GM12878 (cell line): Measurements from ENCODE around the gene SMARCC1. TPM values are rescaled to one million over a fixed set of nuclear protein-coding genes. Genes with fewer than 3 reads are reported as not detected.

Source experiments
- ATAC-seq: fragments of 200-7000 bp; cut with Tn5 transposase; 3 replicates; pipeline ENCODE4 v1.9.1; 2020; ENCODE audit warnings: mild to moderate bottlenecking, moderate library complexity
- BruUV-seq: library from RNA; stranded (reverse); fragments of 400-500 nt; replicated peaks from 2 replicates; lab custom pipeline; 2021; lab: Mats Ljungman, UMichigan
- CTCF ChIA-PET: fragments of 300-600 bp; sonication (Branson Sonifier 250); formaldehyde crosslinking; extraction: SDS; loops from one replicate; lab custom pipeline; 2021; ENCODE audit warnings: inconsistent platforms; lab: Yijun Ruan, JAX
- POLR2A ChIA-PET: fragments of 350-600 bp; formaldehyde crosslinking; extraction: SDS; loops from one replicate; lab custom pipeline; 2021; ENCODE audit warnings: inconsistent platforms; lab: Charles Lee
- RAD21 ChIA-PET: fragments of 300-600 bp; sonication (Branson Sonifier 250); formaldehyde crosslinking; loops from one replicate; lab custom pipeline; 2023; ENCODE audit warnings: antibody characterized with exemption; ENCODE audit not compliant: unreplicated experiment; lab: Charles Lee
- SMC1A ChIA-PET: fragments of 300-600 bp; sonication (Branson Sonifier 250); formaldehyde crosslinking; loops from one replicate; lab custom pipeline; 2023; ENCODE audit not compliant: unreplicated experiment, uncharacterized antibody; lab: Charles Lee
- DNase-seq: peaks from one replicate; pipeline ENCODE4 v3.0.0-alpha.2; 2011; ENCODE audit warnings: low read depth, low spot score
- FAIRE-seq: peaks from 3 replicates; lab custom pipeline; 2011; peaks lifted over from hg19 to GRCh38; lab: Jason Lieb, UNC
- H2AFZ ChIP-seq: 2 replicates; pipeline ENCODE4 v1.6.0; 2011; ENCODE audit warnings: low read depth, low read length, control low read depth; ENCODE audit not compliant: control insufficient read depth
- H3K27ac ChIP-seq: 2 replicates; pipeline ENCODE4 v1.5.1; 2011; ENCODE audit warnings: control low read depth; ENCODE audit not compliant: control insufficient read depth, insufficient read depth
- H3K27me3 ChIP-seq, 2 experiments: replicated peaks in 1 of 2; 2 replicates each; pipeline versions ENCODE4 v1.6.0 to v1.6.1; 2011; ENCODE audit warnings: low read length in 1 of 2; ENCODE audit not compliant: control insufficient read depth in 2 of 2, insufficient read depth in 2 of 2
- H3K36me3 ChIP-seq, 2 experiments: 2 replicates each; pipeline ENCODE4 v1.5.1; 2011; ENCODE audit warnings: low read length in 1 of 2; ENCODE audit not compliant: control insufficient read depth in 2 of 2, insufficient read depth in 2 of 2
- H3K4me1 ChIP-seq: 2 replicates; pipeline ENCODE4 v1.6.1; 2011; ENCODE audit warnings: mild to moderate bottlenecking, low read length, moderate library complexity, mixed read lengths; ENCODE audit not compliant: control insufficient read depth, insufficient read depth
- H3K4me2 ChIP-seq: 2 replicates; pipeline ENCODE4 v1.6.0; 2011; ENCODE audit warnings: control low read depth; ENCODE audit not compliant: control insufficient read depth, insufficient read depth
- H3K4me3 ChIP-seq: fragments of 200-600 bp; sonication (generic); 2 replicates; pipeline ENCODE4 v1.5.1; 2016
- H3K79me2 ChIP-seq: 2 replicates; pipeline ENCODE4 v1.6.0; 2011; ENCODE audit warnings: low read length; ENCODE audit not compliant: control insufficient read depth, insufficient read depth
- H3K9ac ChIP-seq: 2 replicates; pipeline ENCODE4 v1.8.0; 2011; ENCODE audit warnings: low read length, control low read depth, mixed read lengths; ENCODE audit not compliant: control insufficient read depth, insufficient read depth
- H3K9me3 ChIP-seq: replicated peaks from 3 replicates; pipeline ENCODE4 v1.5.1; 2011; ENCODE audit warnings: mild to moderate bottlenecking, low read length; ENCODE audit not compliant: control insufficient read depth, insufficient read depth
- H4K20me1 ChIP-seq: 2 replicates; pipeline ENCODE4 v1.6.0; 2011; ENCODE audit not compliant: control insufficient read depth, insufficient read depth
- ASH2L ChIP-seq: fragments of 300-600, 200-600 bp; sonication (generic); IDR thresholded peaks from 2 replicates; pipeline ENCODE4 v1.6.1; 2017; ENCODE audit warnings: low read depth, mild to moderate bottlenecking, borderline replicate concordance
- CBX5 ChIP-seq: sonication (generic); IDR thresholded peaks from 2 replicates; pipeline ENCODE4 v1.6.1; 2016; ENCODE audit warnings: low read depth, moderate library complexity, mild to moderate bottlenecking, inconsistent platforms
- DPF2 ChIP-seq: fragments of 450-650 bp; IDR thresholded peaks from 2 replicates; pipeline ENCODE4 v1.6.1; 2017; ENCODE audit warnings: mild to moderate bottlenecking
- EP300 ChIP-seq, 2 experiments: fragments of 150-350 bp in 1 of 2; IDR thresholded peaks; 2 replicates each; pipeline ENCODE4 v1.6.1; 2011 to 2012; ENCODE audit warnings: low read depth in 2 of 2, low read length in 2 of 2, borderline replicate concordance in 1 of 2, improper control_type of control experiment in 1 of 2, inconsistent platforms in 1 of 2; ENCODE audit not compliant: control insufficient read depth in 1 of 2
- EZH2 ChIP-seq: IDR thresholded peaks from 2 replicates; pipeline ENCODE4 v1.6.1; 2012; ENCODE audit warnings: low read depth, mild to moderate bottlenecking, control low read depth, inconsistent platforms, low read length, borderline replicate concordance; ENCODE audit not compliant: control insufficient read depth
- FOXK2 ChIP-seq: fragments of 450-650 bp; IDR thresholded peaks from 2 replicates; pipeline ENCODE4 v1.6.1; 2017; ENCODE audit warnings: mild to moderate bottlenecking, moderate library complexity
- IRF4 ChIP-seq: IDR thresholded peaks from 2 replicates; pipeline ENCODE4 v1.6.1; 2011; ENCODE audit warnings: low read depth, low read length
- KDM1A ChIP-seq: fragments of 200-600 bp; sonication (generic); IDR thresholded peaks from 2 replicates; pipeline ENCODE4 v1.6.1; 2016; ENCODE audit warnings: borderline replicate concordance
- MTA2 ChIP-seq: fragments of 450-650 bp; IDR thresholded peaks from 2 replicates; pipeline ENCODE4 v1.6.1; 2016; ENCODE audit warnings: low read depth, mild to moderate bottlenecking, moderate library complexity
- NFIC ChIP-seq: IDR thresholded peaks from 2 replicates; pipeline ENCODE4 v1.6.1; 2012; ENCODE audit warnings: low read depth, mild to moderate bottlenecking, inconsistent platforms, low read length, moderate library complexity
- PAX5 ChIP-seq: IDR thresholded peaks from 2 replicates; pipeline ENCODE4 v1.6.1; 2011; ENCODE audit warnings: low read depth, low read length, borderline replicate concordance
- POLR2A ChIP-seq: IDR thresholded peaks from 2 replicates; pipeline ENCODE4 v1.6.1; 2011; ENCODE audit warnings: low read depth, mild to moderate bottlenecking, low read length
- POLR2AphosphoS2 ChIP-seq: IDR thresholded peaks from 2 replicates; pipeline ENCODE4 v1.6.1; 2011; ENCODE audit warnings: low read depth, mild to moderate bottlenecking, low read length, improper control_type of control experiment, moderate library complexity
- RAD21 ChIP-seq: IDR thresholded peaks from 2 replicates; pipeline ENCODE4 v1.6.1; 2011; ENCODE audit warnings: mild to moderate bottlenecking, low read depth, low read length, moderate library complexity; ENCODE audit not compliant: insufficient read depth
- SKIL ChIP-seq: fragments of 450-650 bp; IDR thresholded peaks from 2 replicates; pipeline ENCODE4 v1.6.1; 2017; ENCODE audit warnings: mild to moderate bottlenecking, low read depth, inconsistent platforms; ENCODE audit not compliant: poor library complexity, severe bottlenecking
- SMARCA5 ChIP-seq: fragments of 450-650 bp; IDR thresholded peaks from 2 replicates; pipeline ENCODE4 v1.6.1; 2017; ENCODE audit warnings: mild to moderate bottlenecking
- SREBF1 ChIP-seq: IDR thresholded peaks from 2 replicates; pipeline ENCODE4 v1.6.1; 2012; ENCODE audit warnings: mild to moderate bottlenecking, low read length
- TCF7 ChIP-seq: IDR thresholded peaks from 2 replicates; pipeline ENCODE4 v1.6.1; 2014; ENCODE audit warnings: antibody characterized with exemption, borderline replicate concordance
- ZBTB11 ChIP-seq: fragments of 450-650 bp; formaldehyde crosslinking; IDR thresholded peaks from 2 replicates; pipeline ENCODE4 v1.5.0; 2022; ENCODE audit warnings: mild to moderate bottlenecking, missing genetic modification characterization
- ZZZ3 ChIP-seq: IDR thresholded peaks from 2 replicates; pipeline ENCODE4 v1.6.1; 2011; ENCODE audit warnings: low read depth; ENCODE audit not compliant: control insufficient read depth, insufficient read length
- WGBS: methylation state at CpG from one replicate; pipeline ENCODE4 v1.1.6; 2016; ENCODE audit warnings: low lambda C conversion rate; ENCODE audit not compliant: insufficient replicate concordance, insufficient coverage; ENCODE audit errors: missing lambda C conversion rate; 5-methylcytosine and 5-hydroxymethylcytosine counted together
- in situ Hi-C: fragments of 300-500 bp; cut with MboI; formaldehyde crosslinking; loops from 9 replicates; pipeline ENCODE4 v1.14.3; 2018; ENCODE audit warnings: mixed read lengths
- intact Hi-C: fragments of 100-400 bp; cut with micrococcal nuclease; formaldehyde crosslinking; loops from one replicate; pipeline ENCODE4 v1.14.2; 2022; ENCODE audit not compliant: unreplicated experiment
- polyA plus RNA-seq, 11 experiments: library from polyadenylated mRNA; depleted of rRNA in 4 of 11; unstranded in 6 of 11; stranded (reverse) in 5 of 11; fragments of >200 nt; fragmentation: Nextera tagmentation in 4 of 11; fragmentation: Illumina TruSeq in 1 of 11; extraction: Ambion mirVana in 4 of 11; extraction: Trizol in 1 of 11; gene quantifications; 1 replicate in 1 of 11; 2 replicates in 10 of 11; pipeline versions ENCODE4 v1.2.1 to v1.2.3, GENCODE V29; 2011 to 2016; ENCODE audit warnings: inconsistent platforms in 2 of 11, missing spikeins in 2 of 11, low read depth in 1 of 11
- total RNA-seq, 4 experiments: library from RNA; depleted of rRNA in 3 of 4; stranded (reverse); fragments of >200 nt in 3 of 4; fragmentation: Illumina TruSeq in 1 of 4; extraction: Trizol in 1 of 4; gene quantifications; 2 replicates each; pipeline versions ENCODE4 v1.2.1 to v1.2.3, GENCODE V29; 2013 to 2021

The SMARCC1 gene
- total and polyA plus RNA-seq, 10 of the 15 experiments (the other 5 are each of a cell fraction or from before 2014, with no cell fraction given) = 26.6 to 147 (median 57.1) TPM

- in situ Hi-C loops = no loop called here
- Histone ChIP-seq H3K27ac (no peak overlapping the region), H3K9ac (no peak overlapping the region), H3K36me3 (peaks cover 8 to 38% of the 10 kb centered on the region in 2 experiments), H3K9me3 (no peaks in the 10 kb centered on the region), H3K4me1 (no peaks in the 10 kb centered on the region), H3K4me3 (no peak overlapping the region), H3K27me3 (no peaks in the 10 kb centered on the region), H3K79me2 (no peaks in the 10 kb centered on the region), H2AFZ (no peak overlapping the region), H4K20me1 (no peaks in the 10 kb centered on the region), H3K4me2 (no peak overlapping the region)
- RAD21 ChIA-PET = interaction anchor here (0.6 kb wide), 1 partner anchor 158 kb away, joined by 3 read pairs; no protein-coding TSS in a partner anchor
- SMC1A ChIA-PET = interaction anchor here (0.6 kb wide), 1 partner anchor 38 kb away, joined by 3 read pairs; no protein-coding TSS in a partner anchor
- no peak for DNase-seq
- no TSS peak for BruUV-seq
- CTCF ChIA-PET = interaction anchor here (0.6 to 2.2 kb wide), 4 partner anchors 7 to 439 kb away, joined by 3 to 5 read pairs (median 3); no protein-coding TSS in a partner anchor
- no peak for ATAC-seq
- FAIRE-seq = no peak
- intact Hi-C loops = loop anchor here (5.0 kb wide), 1 partner anchor 46 kb away; no protein-coding TSS in a partner anchor
- TF ChIP-seq POLR2A (no peak), RAD21 (no peak), PAX5 (no peak), POLR2AphosphoS2 (no peak), TCF7 (no peak), SMARCA5 (no peak), EZH2 (no peak), EP300 (IDR thresholded peaks at IDR 0.05; ENCODE audit: borderline replicate concordance in 1 of 2, control insufficient read depth in 1 of 2, low read depth in 2 of 2, low read length in 2 of 2) (no peak), DPF2 (no peak), FOXK2 (no peak), SKIL (no peak), SREBF1 (no peak), KDM1A (no peak), IRF4 (no peak), ASH2L (no peak), CBX5 (no peak), ZBTB11 (CRISPR knock-in tag) (no peak), NFIC (no peak), ZZZ3 (no peak), MTA2 (no peak)
- POLR2A ChIA-PET = no interaction called here
- 94% methylated on average over 1 of the region's 1 CpG for WGBS
These were observed 150.9 kb downstream of the SMARCC1 start for GRCh38 chr3:47630810-47631209.
